Activated T-helper 1 cell treated with anti-CD3 and anti-CD28 coated beads, Interleukin-12 subunit alpha, Interleukin-12 subunit beta, Interleukin-2, Interleukin-4 antibody, amounts not matched to agents 30 ng/mL and 10 ng/mL and 1 ng/mL, durations not matched to agents 14 hours and 24 hours and 36 hours (primary cell): ENCODE data around the gene PTPRQ. TPM values are rescaled to one million over a fixed set of nuclear protein-coding genes. Genes with fewer than 3 reads are reported as not detected.

Experiments used
- DNase-seq: peaks from one replicate; pipeline ENCODE4 v3.0.0; 2021; ENCODE audit warnings: low spot score
- H3K27ac Mint-ChIP-seq: one replicate; pipeline ENCODE4 v1.8.0; 2021; ENCODE audit warnings: mild to moderate bottlenecking, mixed read lengths
- H3K27me3 Mint-ChIP-seq: one replicate; pipeline ENCODE4 v1.8.0; 2022; ENCODE audit warnings: mild to moderate bottlenecking, moderate library complexity, mixed read lengths; ENCODE audit not compliant: insufficient read depth
- H3K36me3 Mint-ChIP-seq: one replicate; pipeline ENCODE4 v1.8.0; 2021; ENCODE audit warnings: low read depth, mixed read lengths
- H3K4me1 Mint-ChIP-seq: one replicate; pipeline ENCODE4 v1.8.0; 2021; ENCODE audit warnings: low read depth, mixed read lengths
- H3K4me3 Mint-ChIP-seq: one replicate; pipeline ENCODE4 v1.8.0; 2021; ENCODE audit warnings: mild to moderate bottlenecking, moderate library complexity, mixed read lengths
- H3K9me3 Mint-ChIP-seq: one replicate; pipeline ENCODE4 v1.8.0; 2021; ENCODE audit warnings: mixed read lengths
- intact Hi-C: fragments of 100-400 bp; cut with micrococcal nuclease; formaldehyde crosslinking; loops from one replicate; pipeline ENCODE4 v1.15.1; 2024
- total RNA-seq: library from RNA; stranded (reverse); gene quantifications from 2 replicates; pipeline ENCODE4 v1.2.3, GENCODE V29; 2022

Gene PTPRQ
- total RNA-seq, 1 donor from 2014 or later: not detected

- H3K4me3 Mint-ChIP-seq: no peak overlapping the region
- no peak for DNase-seq
- intact Hi-C loops: no loop called here
- peaks cover 6% of the 10 kb centered on the region for H3K4me1 Mint-ChIP-seq
- H3K36me3 Mint-ChIP-seq: no peaks in the 10 kb centered on the region
- H3K27ac Mint-ChIP-seq: no peak overlapping the region
- H3K27me3 Mint-ChIP-seq: peaks cover 36% of the 10 kb centered on the region
- H3K9me3 Mint-ChIP-seq: no peaks in the 10 kb centered on the region
These were observed 263.8 kb downstream of the PTPRQ start for GRCh38 chr12:80707830-80708258.

GRCh38 chr12:80708259-80708974, 264.4 kb downstream of the PTPRQ start:
- intact Hi-C loops: no loop called here
- Mint-ChIP-seq H3K36me3 (no peaks in the 10 kb centered on the region), H3K4me1 (peaks cover 6% of the 10 kb centered on the region), H3K4me3 (peak overlapping the region; percentile 26), H3K27ac (no peak overlapping the region), H3K27me3 (peaks cover 36% of the 10 kb centered on the region), H3K9me3 (no peaks in the 10 kb centered on the region)
- no peak for DNase-seq

- peaks cover 40% of the 10 kb centered on the region for H3K27me3 Mint-ChIP-seq
- peak overlapping the region; percentile 26 for H3K4me3 Mint-ChIP-seq
- H3K4me1 Mint-ChIP-seq: peaks cover 6% of the 10 kb centered on the region
- no peaks in the 10 kb centered on the region for H3K36me3 Mint-ChIP-seq
- H3K9me3 Mint-ChIP-seq: no peaks in the 10 kb centered on the region
- no peak overlapping the region for H3K27ac Mint-ChIP-seq
- intact Hi-C loops: no loop called here
- no peak for DNase-seq
These were observed 264.9 kb downstream of the PTPRQ start for GRCh38 chr12:80708975-80709328.

- Mint-ChIP-seq H3K9me3 (no peaks in the 10 kb centered on the region), H3K4me3 (no peak overlapping the region), H3K27ac (no peak overlapping the region), H3K36me3 (no peaks in the 10 kb centered on the region), H3K4me1 (peaks cover 6% of the 10 kb centered on the region), H3K27me3 (peaks cover 50% of the 10 kb centered on the region)
- intact Hi-C loops: no loop called here
- no peak for DNase-seq
These were observed 266.0 kb downstream of the PTPRQ start for GRCh38 chr12:80709811-80710726.

GRCh38 chr12:80710727-80711449, 266.9 kb downstream of the PTPRQ start:
- intact Hi-C loops: no loop called here
- H3K4me1 Mint-ChIP-seq: peaks cover 6% of the 10 kb centered on the region
- no peak for DNase-seq
- no peak overlapping the region for H3K27ac Mint-ChIP-seq
- H3K9me3 Mint-ChIP-seq: no peaks in the 10 kb centered on the region
- H3K4me3 Mint-ChIP-seq: no peak overlapping the region
- H3K36me3 Mint-ChIP-seq: no peaks in the 10 kb centered on the region
- H3K27me3 Mint-ChIP-seq: peaks cover 56% of the 10 kb centered on the region

- no peaks in the 10 kb centered on the region for H3K9me3 Mint-ChIP-seq
- intact Hi-C loops: no loop called here
These were observed 267.8 kb downstream of the PTPRQ start for GRCh38 chr12:80711866-80712265.

GRCh38 chr12:80712866-80713265, 268.8 kb downstream of the PTPRQ start:
- intact Hi-C loops: no loop called here
- H3K27ac Mint-ChIP-seq: no peak overlapping the region
- H3K9me3 Mint-ChIP-seq: no peaks in the 10 kb centered on the region
- DNase-seq: no peak
- H3K36me3 Mint-ChIP-seq: no peaks in the 10 kb centered on the region
- H3K4me3 Mint-ChIP-seq: no peak overlapping the region
- peaks cover 6% of the 10 kb centered on the region for H3K4me1 Mint-ChIP-seq
- H3K27me3 Mint-ChIP-seq: peaks cover 43% of the 10 kb centered on the region

More at GRCh38 chr12:80711866-80712265, 267.8 kb downstream of the PTPRQ start:
- peaks cover 6% of the 10 kb centered on the region for H3K4me1 Mint-ChIP-seq
- DNase-seq: no peak
- H3K36me3 Mint-ChIP-seq: no peaks in the 10 kb centered on the region
- no peak overlapping the region for H3K4me3 Mint-ChIP-seq
- H3K27me3 Mint-ChIP-seq: peaks cover 52% of the 10 kb centered on the region
- no peak overlapping the region for H3K27ac Mint-ChIP-seq

- Mint-ChIP-seq H3K4me3 (no peak overlapping the region), H3K27me3 (peaks cover 45% of the 10 kb centered on the region), H3K4me1 (peaks cover 6% of the 10 kb centered on the region), H3K36me3 (no peaks in the 10 kb centered on the region), H3K9me3 (no peaks in the 10 kb centered on the region), H3K27ac (no peak overlapping the region)
- no peak for DNase-seq
- intact Hi-C loops: no loop called here
These were observed 269.4 kb downstream of the PTPRQ start for GRCh38 chr12:80713419-80713818.

- no peaks in the 10 kb centered on the region for H3K9me3 Mint-ChIP-seq
- DNase-seq: no peak
- no peak overlapping the region for H3K4me3 Mint-ChIP-seq
- no peaks in the 10 kb centered on the region for H3K4me1 Mint-ChIP-seq
- peaks cover 40% of the 10 kb centered on the region for H3K27me3 Mint-ChIP-seq
- no peaks in the 10 kb centered on the region for H3K36me3 Mint-ChIP-seq
- H3K27ac Mint-ChIP-seq: no peak overlapping the region
- intact Hi-C loops: no loop called here
These were observed 270.0 kb downstream of the PTPRQ start for GRCh38 chr12:80714055-80714454.

- peaks cover 34% of the 10 kb centered on the region for H3K27me3 Mint-ChIP-seq
These were observed 270.8 kb downstream of the PTPRQ start for GRCh38 chr12:80714846-80715245.

GRCh38 chr12:80715713-80716249, 271.7 kb downstream of the PTPRQ start:
- H3K27me3 Mint-ChIP-seq: peaks cover 34% of the 10 kb centered on the region
- no peaks in the 10 kb centered on the region for H3K9me3 Mint-ChIP-seq
- H3K4me1 Mint-ChIP-seq: no peaks in the 10 kb centered on the region
- no peaks in the 10 kb centered on the region for H3K36me3 Mint-ChIP-seq
- DNase-seq: no peak
- no peak overlapping the region for H3K27ac Mint-ChIP-seq
- intact Hi-C loops: no loop called here
- no peak overlapping the region for H3K4me3 Mint-ChIP-seq

More at GRCh38 chr12:80714846-80715245, 270.8 kb downstream of the PTPRQ start:
- H3K4me3 Mint-ChIP-seq: no peak overlapping the region
- no peaks in the 10 kb centered on the region for H3K9me3 Mint-ChIP-seq
- no peaks in the 10 kb centered on the region for H3K4me1 Mint-ChIP-seq
- DNase-seq: no peak
- intact Hi-C loops: no loop called here
- no peak overlapping the region for H3K27ac Mint-ChIP-seq
- H3K36me3 Mint-ChIP-seq: no peaks in the 10 kb centered on the region

GRCh38 chr12:80716696-80717469, 272.8 kb downstream of the PTPRQ start, which contains the start of gene MYF5:
Gene MYF5 (plus strand): TSS chr12:80716912. CDS start chr12:80717064, 152 bp downstream.
- H3K4me3 Mint-ChIP-seq: no peak within 1 kb of the TSS
- H3K9me3 Mint-ChIP-seq: no peaks in the 10 kb centered on the region
- H3K4me1 Mint-ChIP-seq: no peaks in the 10 kb centered on the region
- H3K36me3 Mint-ChIP-seq: no peaks in the 10 kb centered on the region
- H3K27me3 Mint-ChIP-seq: peaks cover 34% of the 10 kb centered on the region
- H3K27ac Mint-ChIP-seq: no peak within 1 kb of the TSS
- no peak for DNase-seq
- intact Hi-C loops: no loop called here
